ENCODE data around the gene MS4A3.

DNA sequence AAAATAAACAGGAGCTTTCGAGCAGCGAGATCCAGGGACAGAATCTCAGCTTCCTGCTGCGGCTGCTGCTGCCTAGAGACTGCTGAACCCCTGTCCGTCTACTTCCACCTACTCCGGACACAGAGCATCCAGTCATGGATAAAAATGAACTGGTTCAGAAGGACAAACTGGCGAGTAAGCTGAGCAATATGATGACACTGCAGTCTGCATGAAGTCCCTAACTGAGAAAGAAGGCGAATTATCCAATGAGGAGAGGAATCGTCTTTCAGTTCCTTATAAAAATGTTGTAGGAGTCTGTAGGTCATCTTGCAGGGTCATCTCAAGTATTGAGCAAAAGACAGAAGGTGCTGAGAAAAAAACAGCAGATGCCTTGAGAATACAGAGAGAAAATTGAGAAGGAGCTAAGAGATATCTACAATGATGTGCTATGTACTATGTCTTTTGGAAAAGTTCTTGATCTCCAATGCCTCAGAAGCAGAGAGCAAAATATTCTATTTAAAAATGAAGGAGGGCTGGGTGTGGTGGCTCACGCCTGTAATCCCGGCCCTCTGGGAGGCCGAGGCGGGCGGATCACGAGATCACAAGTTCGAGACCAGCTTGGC is 20.9 kb downstream of the MS4A3 start:
- TF ChIP-seq CTCF (IDR thresholded peaks at IDR 0.05; ENCODE audit: low read depth, low read length, poor library complexity, severe bottlenecking) (no peak), EZH2phosphoT487 (IDR thresholded peaks at IDR 0.05; ENCODE audit: borderline replicate concordance, low read length) (no peak)
